Loucy (cell line): ENCODE measurements around the gene CELA2B.
"Not testable (repeated sequence)": the region's sequence is repeated elsewhere in the genome, so short reads cannot be mapped to it uniquely, and the experiment has no call there.

Experiments used
- CTCF ChIP-seq: fragments of 200-600 bp; sonication (generic); conservative IDR thresholded peaks from 2 replicates; pipeline ENCODE4 v1.5.1; 2014; ENCODE audit warnings: mild to moderate bottlenecking, antibody characterized with exemption, low read length
- EZH2phosphoT487 ChIP-seq: fragments of 200-600 bp; IDR thresholded peaks from 2 replicates; pipeline ENCODE4 v1.6.1; 2018; ENCODE audit warnings: antibody characterized with exemption, mild to moderate bottlenecking, moderate library complexity, borderline replicate concordance

GRCh38 chr1:15428252-15428651, 47.7 kb upstream of the CELA2B start:
- not testable (repeated sequence) for TF ChIP-seq CTCF, EZH2phosphoT487
